OCI-LY1 (cell line): ENCODE results near the gene PRRG2.

Source experiments
- H2AFZ ChIP-seq: fragments of 200-600 bp; sonication (generic), shearing (Covaris generic); 2 replicates; pipeline ENCODE4 v1.6.0; 2014; ENCODE audit warnings: antibody characterized with exemption, mild to moderate bottlenecking, low read length
- H3F3A ChIP-seq: fragments of 200-600 bp; sonication (generic), shearing (Covaris generic); 2 replicates; pipeline ENCODE4 v1.6.0; 2014; ENCODE audit warnings: mild to moderate bottlenecking, antibody characterized with exemption, low read length, moderate library complexity; ENCODE audit not compliant: insufficient read depth
- H3K27ac ChIP-seq: fragments of 200-600 bp; sonication (generic); 2 replicates; pipeline ENCODE4 v1.5.1; 2014; ENCODE audit warnings: low read length, mixed run types, mild to moderate bottlenecking, low read depth; ENCODE audit not compliant: poor library complexity, severe bottlenecking
- H3K27me3 ChIP-seq: fragments of 200-600 bp; sonication (generic); 2 replicates; pipeline ENCODE4 v1.6.0; 2014; ENCODE audit warnings: antibody characterized with exemption, mild to moderate bottlenecking, low read length, moderate library complexity; ENCODE audit not compliant: insufficient read depth
- H3K36me3 ChIP-seq: fragments of 200-600 bp; sonication (generic); 2 replicates; pipeline ENCODE4 v1.6.1; 2014; ENCODE audit warnings: mild to moderate bottlenecking, antibody characterized with exemption, low read length, moderate library complexity, mixed read lengths; ENCODE audit not compliant: insufficient read depth
- H3K4me1 ChIP-seq: fragments of 200-600 bp; sonication (generic); 2 replicates; pipeline ENCODE4 v1.5.1; 2014; ENCODE audit warnings: mild to moderate bottlenecking, low read length, moderate library complexity; ENCODE audit not compliant: insufficient read depth, severe bottlenecking
- H3K4me2 ChIP-seq: fragments of 200-600 bp; sonication (generic), shearing (Covaris generic); 2 replicates; pipeline ENCODE4 v1.6.1; 2014; ENCODE audit warnings: low read length
- H3K4me3 ChIP-seq: fragments of 200-600 bp; sonication (generic); 2 replicates; pipeline ENCODE4 v1.5.1; 2014; ENCODE audit warnings: low read length, low read depth, mild to moderate bottlenecking, mixed read lengths; ENCODE audit not compliant: poor library complexity, severe bottlenecking
- H3K79me2 ChIP-seq: fragments of 200-600 bp; shearing (Covaris generic); 2 replicates; pipeline ENCODE4 v1.6.1; 2016; ENCODE audit warnings: mixed run types, low read length, mixed read lengths; ENCODE audit not compliant: insufficient read depth
- H3K9ac ChIP-seq: fragments of 200-600 bp; sonication (generic), shearing (Covaris generic); 2 replicates; pipeline ENCODE4 v1.6.1; 2014; ENCODE audit warnings: mild to moderate bottlenecking, low read length, mixed read lengths
- H3K9me2 ChIP-seq: fragments of 200-600 bp; sonication (generic), shearing (Covaris generic); 2 replicates; pipeline ENCODE4 v1.6.1; 2014; ENCODE audit warnings: low read depth, mild to moderate bottlenecking, low read length, mixed read lengths
- H3K9me3 ChIP-seq: fragments of 200-600 bp; shearing (Covaris generic); 2 replicates; pipeline ENCODE4 v1.6.1; 2014; ENCODE audit warnings: low read length, mixed read lengths
- H4K20me1 ChIP-seq: fragments of 200-600 bp; sonication (generic), shearing (Covaris generic); 2 replicates; pipeline ENCODE4 v1.6.0; 2016; ENCODE audit warnings: mild to moderate bottlenecking, low read length; ENCODE audit not compliant: insufficient read depth
- EZH2 ChIP-seq: fragments of 200-600 bp; sonication (generic), shearing (Covaris generic); IDR thresholded peaks from 2 replicates; pipeline ENCODE4 v1.8.0; 2017; ENCODE audit warnings: borderline replicate concordance, mixed run types, mild to moderate bottlenecking, antibody characterized with exemption, low read length, moderate library complexity, mixed read lengths
- TF ChIP-seq, protein P1 (sequence below): fragments of 200-600 bp; sonication (generic), shearing (Covaris generic); IDR thresholded peaks from 2 replicates; pipeline ENCODE4 v1.5.1; 2017; ENCODE audit warnings: mild to moderate bottlenecking, antibody characterized with exemption, low read length, moderate library complexity, mixed read lengths

PRRG2 gene

DNA sequence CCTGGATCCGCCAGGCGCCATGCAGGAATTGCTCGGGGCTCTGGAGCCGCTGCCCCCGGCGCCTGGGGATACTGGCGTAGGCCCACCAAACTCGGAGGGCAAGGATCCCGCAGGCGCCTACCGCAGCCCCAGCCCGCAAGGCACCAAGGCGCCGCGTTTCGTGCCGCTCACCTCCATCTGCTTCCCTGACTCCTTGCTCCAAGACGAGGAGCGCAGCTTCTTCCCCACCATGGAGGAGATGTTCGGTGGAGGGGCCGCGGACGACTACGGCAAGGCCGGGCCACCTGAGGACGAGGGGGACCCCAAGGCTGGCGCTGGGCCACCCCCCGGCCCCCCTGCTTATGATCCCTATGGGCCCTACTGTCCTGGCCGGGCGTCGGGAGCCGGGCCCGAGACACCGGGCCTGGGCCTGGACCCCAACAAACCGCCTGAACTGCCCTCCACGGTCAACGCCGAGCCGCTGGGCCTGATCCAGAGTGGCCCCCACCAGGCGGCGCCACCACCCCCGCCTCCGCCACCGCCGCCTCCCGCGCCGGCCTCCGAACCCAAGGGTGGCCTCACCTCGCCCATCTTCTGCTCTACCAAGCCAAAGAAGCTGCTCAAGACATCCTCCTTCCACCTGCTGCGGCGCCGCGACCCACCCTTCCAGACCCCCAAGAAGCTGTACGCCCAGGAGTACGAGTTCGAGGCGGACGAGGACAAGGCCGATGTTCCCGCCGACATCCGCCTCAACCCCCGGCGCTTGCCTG is 16.0 kb downstream of the PRRG2 start:
- TF ChIP-seq, protein P1, sequence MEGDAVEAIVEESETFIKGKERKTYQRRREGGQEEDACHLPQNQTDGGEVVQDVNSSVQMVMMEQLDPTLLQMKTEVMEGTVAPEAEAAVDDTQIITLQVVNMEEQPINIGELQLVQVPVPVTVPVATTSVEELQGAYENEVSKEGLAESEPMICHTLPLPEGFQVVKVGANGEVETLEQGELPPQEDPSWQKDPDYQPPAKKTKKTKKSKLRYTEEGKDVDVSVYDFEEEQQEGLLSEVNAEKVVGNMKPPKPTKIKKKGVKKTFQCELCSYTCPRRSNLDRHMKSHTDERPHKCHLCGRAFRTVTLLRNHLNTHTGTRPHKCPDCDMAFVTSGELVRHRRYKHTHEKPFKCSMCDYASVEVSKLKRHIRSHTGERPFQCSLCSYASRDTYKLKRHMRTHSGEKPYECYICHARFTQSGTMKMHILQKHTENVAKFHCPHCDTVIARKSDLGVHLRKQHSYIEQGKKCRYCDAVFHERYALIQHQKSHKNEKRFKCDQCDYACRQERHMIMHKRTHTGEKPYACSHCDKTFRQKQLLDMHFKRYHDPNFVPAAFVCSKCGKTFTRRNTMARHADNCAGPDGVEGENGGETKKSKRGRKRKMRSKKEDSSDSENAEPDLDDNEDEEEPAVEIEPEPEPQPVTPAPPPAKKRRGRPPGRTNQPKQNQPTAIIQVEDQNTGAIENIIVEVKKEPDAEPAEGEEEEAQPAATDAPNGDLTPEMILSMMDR: no peak
- no peak for TF ChIP-seq EZH2
- Histone ChIP-seq H3K79me2 (no peaks in the 10 kb centered on the region), H3F3A (no peaks in the 10 kb centered on the region), H3K4me2 (no peak overlapping the region), H3K9ac (no peak overlapping the region), H2AFZ (no peak overlapping the region), H3K27me3 (no peaks in the 10 kb centered on the region), H3K36me3 (peaks cover 74% of the 10 kb centered on the region), H3K4me3 (no peak overlapping the region), H3K4me1 (peaks cover 6% of the 10 kb centered on the region), H4K20me1 (no peaks in the 10 kb centered on the region), H3K27ac (no peak overlapping the region), H3K9me2 (no peaks in the 10 kb centered on the region), H3K9me3 (no peaks in the 10 kb centered on the region)

DNA sequence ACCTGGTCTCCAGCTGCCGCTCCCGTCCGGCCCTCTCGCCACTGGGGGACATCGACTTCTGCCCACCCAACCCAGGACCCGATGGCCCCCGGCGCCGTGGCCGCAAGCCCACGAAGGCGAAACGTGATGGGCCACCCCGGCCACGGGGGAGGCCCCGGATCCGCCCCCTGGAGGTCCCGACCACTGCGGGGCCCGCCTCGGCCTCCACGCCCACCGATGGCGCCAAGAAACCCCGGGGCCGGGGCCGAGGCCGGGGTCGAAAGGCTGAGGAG is 16.5 kb downstream of the PRRG2 start:
- Histone ChIP-seq H3K36me3 (peaks cover 79% of the 10 kb centered on the region), H4K20me1 (no peaks in the 10 kb centered on the region), H3K4me3 (no peak overlapping the region), H3K4me2 (no peak overlapping the region), H3F3A (no peaks in the 10 kb centered on the region), H2AFZ (no peak overlapping the region), H3K4me1 (peaks cover 6% of the 10 kb centered on the region), H3K9ac (no peak overlapping the region), H3K9me3 (no peaks in the 10 kb centered on the region), H3K9me2 (no peaks in the 10 kb centered on the region), H3K27me3 (no peaks in the 10 kb centered on the region), H3K79me2 (no peaks in the 10 kb centered on the region), H3K27ac (no peak overlapping the region)
- TF ChIP-seq, protein P1: no peak
- TF ChIP-seq EZH2: no peak

DNA sequence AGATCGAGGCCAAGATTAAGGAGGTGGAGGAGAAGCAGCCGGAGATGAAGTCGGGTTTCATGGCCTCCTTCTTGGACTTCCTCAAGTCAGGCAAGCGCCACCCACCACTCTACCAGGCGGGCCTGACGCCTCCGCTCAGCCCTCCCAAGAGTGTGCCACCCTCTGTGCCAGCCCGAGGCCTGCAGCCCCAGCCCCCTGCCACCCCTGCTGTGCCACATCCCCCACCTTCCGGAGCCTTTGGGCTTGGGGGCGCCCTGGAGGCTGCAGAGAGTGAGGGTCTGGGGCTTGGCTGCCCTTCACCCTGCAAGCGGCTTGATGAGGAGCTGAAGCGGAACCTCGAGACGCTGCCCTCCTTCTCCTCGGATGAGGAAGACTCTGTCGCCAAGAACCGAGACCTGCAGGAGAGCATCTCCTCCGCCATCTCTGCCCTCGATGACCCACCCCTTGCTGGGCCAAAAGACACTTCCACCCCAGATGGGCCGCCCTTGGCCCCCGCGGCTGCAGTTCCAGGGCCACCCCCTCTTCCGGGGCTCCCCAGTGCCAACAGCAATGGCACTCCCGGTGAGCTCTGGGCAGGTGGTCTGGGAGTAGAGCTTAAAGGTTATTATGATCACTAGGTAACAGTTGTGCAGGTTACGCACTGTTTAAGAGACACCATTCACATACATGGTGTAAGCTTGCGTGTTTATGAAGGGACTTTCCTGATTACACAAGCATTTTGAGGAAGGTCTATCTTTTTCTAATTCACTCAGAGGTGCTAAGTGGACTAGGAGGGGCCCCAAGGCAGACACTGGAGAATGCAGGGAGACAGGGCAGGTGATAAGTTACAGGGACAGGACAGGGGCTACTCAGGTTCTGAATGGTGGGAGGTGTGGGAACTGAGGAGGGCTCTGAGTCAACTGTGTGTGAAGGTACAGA is 18.5 kb downstream of the PRRG2 start:
- H3K36me3 ChIP-seq: peaks cover 85% of the 10 kb centered on the region
- no peak overlapping the region for H2AFZ ChIP-seq
- no peaks in the 10 kb centered on the region for H3K4me1 ChIP-seq
- H3K4me2 ChIP-seq: no peak overlapping the region
- no peak overlapping the region for H3K9ac ChIP-seq
- H3K9me2 ChIP-seq: no peaks in the 10 kb centered on the region
- H4K20me1 ChIP-seq: no peaks in the 10 kb centered on the region
- H3K79me2 ChIP-seq: no peaks in the 10 kb centered on the region
- no peaks in the 10 kb centered on the region for H3K9me3 ChIP-seq
- no peaks in the 10 kb centered on the region for H3F3A ChIP-seq
- H3K4me3 ChIP-seq: no peak overlapping the region
- no peak for TF ChIP-seq EZH2
- TF ChIP-seq, protein P1: no peak
- no peak overlapping the region for H3K27ac ChIP-seq
- H3K27me3 ChIP-seq: no peaks in the 10 kb centered on the region
